Measurements from ENCODE around the gene SPOCK1. TPM values are rescaled to one million over a fixed set of nuclear protein-coding genes. Genes with fewer than 3 reads are reported as not detected.

The SPOCK1 gene
- total and polyA plus RNA-seq, 4 donors: 0.07 to 0.18 (median 0.17) TPM; not detected in 1

- TF ChIP-seq ZBTB33 (IDR thresholded peaks at IDR 0.05) (no peak), HNF4G (IDR thresholded peaks at IDR 0.05) (no peak), GABPA (IDR thresholded peaks at IDR 0.05 in 1 of 2, conservative IDR thresholded peaks at IDR 0.05 in 1 of 2) (no peak), SP1 (IDR thresholded peaks at IDR 0.05) (no peak), YY1 (IDR thresholded peaks at IDR 0.05) (no peak)
- TF ChIP-seq, protein P1, sequence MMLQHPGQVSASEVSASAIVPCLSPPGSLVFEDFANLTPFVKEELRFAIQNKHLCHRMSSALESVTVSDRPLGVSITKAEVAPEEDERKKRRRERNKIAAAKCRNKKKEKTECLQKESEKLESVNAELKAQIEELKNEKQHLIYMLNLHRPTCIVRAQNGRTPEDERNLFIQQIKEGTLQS (IDR thresholded peaks at IDR 0.05): no peak
Observed at GRCh38 chr5:137269946-137270345, 229.2 kb downstream of the SPOCK1 start (continued).

- WGBS: 34% methylated on average over 2 of the region's 2 CpGs
- DNase-seq (ENCODE audit: low spot score): no peak
- peaks cover 0 to 4% (median 0%) of the 10 kb centered on the region in 4 donors for H3K27me3 ChIP-seq (ENCODE audit: control insufficient read depth in 4 of 4, insufficient read depth in 4 of 4, low read length in 3 of 4)
- H3K9ac ChIP-seq (ENCODE audit: low read depth in 1 of 2, low read length in 2 of 2): no peak overlapping the region
- H3K4me1 ChIP-seq (ENCODE audit: control insufficient read depth in 4 of 4, insufficient read depth in 4 of 4, low read length in 3 of 4): no peaks in the 10 kb centered on the region
- no peak overlapping the region for H3K4me3 ChIP-seq (ENCODE audit: low read depth in 1 of 3, low read length in 3 of 3)
- no peak overlapping the region for H3K27ac ChIP-seq (ENCODE audit: low read depth in 1 of 2, low read length in 2 of 2)
- no peaks in the 10 kb centered on the region for H3K9me3 ChIP-seq (ENCODE audit: control insufficient read depth in 4 of 4, low read length in 3 of 4)
- TF ChIP-seq FOXA2 (IDR thresholded peaks at IDR 0.05) (no peak), YY1 (IDR thresholded peaks at IDR 0.05) (no peak), SP1 (IDR thresholded peaks at IDR 0.05) (no peak), RAD21 (IDR thresholded peaks at IDR 0.05) (no peak), HNF4A (conservative IDR thresholded peaks at IDR 0.05) (no peak), EGR1 (IDR thresholded peaks at IDR 0.05; ENCODE audit: low read depth in 2 of 2) (no peak), HNF4G (IDR thresholded peaks at IDR 0.05) (no peak)
- TF ChIP-seq, protein P2, sequence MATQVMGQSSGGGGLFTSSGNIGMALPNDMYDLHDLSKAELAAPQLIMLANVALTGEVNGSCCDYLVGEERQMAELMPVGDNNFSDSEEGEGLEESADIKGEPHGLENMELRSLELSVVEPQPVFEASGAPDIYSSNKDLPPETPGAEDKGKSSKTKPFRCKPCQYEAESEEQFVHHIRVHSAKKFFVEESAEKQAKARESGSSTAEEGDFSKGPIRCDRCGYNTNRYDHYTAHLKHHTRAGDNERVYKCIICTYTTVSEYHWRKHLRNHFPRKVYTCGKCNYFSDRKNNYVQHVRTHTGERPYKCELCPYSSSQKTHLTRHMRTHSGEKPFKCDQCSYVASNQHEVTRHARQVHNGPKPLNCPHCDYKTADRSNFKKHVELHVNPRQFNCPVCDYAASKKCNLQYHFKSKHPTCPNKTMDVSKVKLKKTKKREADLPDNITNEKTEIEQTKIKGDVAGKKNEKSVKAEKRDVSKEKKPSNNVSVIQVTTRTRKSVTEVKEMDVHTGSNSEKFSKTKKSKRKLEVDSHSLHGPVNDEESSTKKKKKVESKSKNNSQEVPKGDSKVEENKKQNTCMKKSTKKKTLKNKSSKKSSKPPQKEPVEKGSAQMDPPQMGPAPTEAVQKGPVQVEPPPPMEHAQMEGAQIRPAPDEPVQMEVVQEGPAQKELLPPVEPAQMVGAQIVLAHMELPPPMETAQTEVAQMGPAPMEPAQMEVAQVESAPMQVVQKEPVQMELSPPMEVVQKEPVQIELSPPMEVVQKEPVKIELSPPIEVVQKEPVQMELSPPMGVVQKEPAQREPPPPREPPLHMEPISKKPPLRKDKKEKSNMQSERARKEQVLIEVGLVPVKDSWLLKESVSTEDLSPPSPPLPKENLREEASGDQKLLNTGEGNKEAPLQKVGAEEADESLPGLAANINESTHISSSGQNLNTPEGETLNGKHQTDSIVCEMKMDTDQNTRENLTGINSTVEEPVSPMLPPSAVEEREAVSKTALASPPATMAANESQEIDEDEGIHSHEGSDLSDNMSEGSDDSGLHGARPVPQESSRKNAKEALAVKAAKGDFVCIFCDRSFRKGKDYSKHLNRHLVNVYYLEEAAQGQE (IDR thresholded peaks at IDR 0.05): no peak
- no peaks in the 10 kb centered on the region for H3K36me3 ChIP-seq (ENCODE audit: control insufficient read depth in 4 of 4, insufficient read depth in 3 of 4, low read depth in 1 of 4, low read length in 3 of 4)
Observed at GRCh38 chr5:137269274-137269673, 229.9 kb downstream of the SPOCK1 start.

DNA sequence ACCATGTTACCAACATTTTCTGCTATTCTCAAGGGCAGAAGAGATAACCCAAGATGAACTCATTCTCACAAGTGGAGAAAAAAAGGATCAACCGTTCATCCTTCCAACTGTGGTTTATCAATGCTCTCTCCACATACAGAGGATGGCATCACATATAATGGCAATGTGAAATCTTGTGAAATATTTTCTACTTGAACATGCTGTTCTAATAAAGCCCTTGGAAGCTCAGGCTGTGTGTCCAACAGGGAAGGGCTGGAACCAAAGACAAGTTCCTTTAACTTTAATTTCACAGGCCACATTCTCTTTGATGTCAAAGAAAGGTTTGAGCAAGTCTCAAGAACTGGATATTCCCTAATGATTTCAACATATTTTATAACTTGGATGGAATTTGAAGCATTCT lies 230.5 kb downstream of the SPOCK1 start:
- Histone ChIP-seq H3K9ac (ENCODE audit: low read depth in 1 of 2, low read length in 2 of 2) (no peak overlapping the region), H3K27me3 (ENCODE audit: control insufficient read depth in 4 of 4, insufficient read depth in 4 of 4, low read length in 3 of 4) (peaks cover 0 to 4% (median 0%) of the 10 kb centered on the region in 4 donors), H3K4me1 (ENCODE audit: control insufficient read depth in 4 of 4, insufficient read depth in 4 of 4, low read length in 3 of 4) (no peaks in the 10 kb centered on the region), H3K27ac (ENCODE audit: low read depth in 1 of 2, low read length in 2 of 2) (no peak overlapping the region), H3K36me3 (ENCODE audit: control insufficient read depth in 4 of 4, insufficient read depth in 3 of 4, low read depth in 1 of 4, low read length in 3 of 4) (no peaks in the 10 kb centered on the region), H3K4me3 (ENCODE audit: low read depth in 1 of 3, low read length in 3 of 3) (no peak overlapping the region), H3K9me3 (ENCODE audit: control insufficient read depth in 4 of 4, low read length in 3 of 4) (no peaks in the 10 kb centered on the region)
- WGBS: 78% methylated on average over 1 of the region's 1 CpG
- DNase-seq (ENCODE audit: low spot score): no peak
- TF ChIP-seq FOXA1 (IDR thresholded peaks at IDR 0.05) (no peak), ZBTB33 (IDR thresholded peaks at IDR 0.05) (no peak), NR2F2 (IDR thresholded peaks at IDR 0.05) (no peak), SP1 (IDR thresholded peaks at IDR 0.05) (no peak), RAD21 (IDR thresholded peaks at IDR 0.05) (no peak), GABPA (IDR thresholded peaks at IDR 0.05 in 1 of 2, conservative IDR thresholded peaks at IDR 0.05 in 1 of 2) (no peak), TAF1 (conservative IDR thresholded peaks at IDR 0.05) (no peak), HNF4G (IDR thresholded peaks at IDR 0.05) (no peak), JUND (IDR thresholded peaks at IDR 0.05) (no peak)
- TF ChIP-seq, protein P2 (IDR thresholded peaks at IDR 0.05): no peak
- TF ChIP-seq, protein P1 (IDR thresholded peaks at IDR 0.05): no peak
- TF ChIP-seq, protein P3, sequence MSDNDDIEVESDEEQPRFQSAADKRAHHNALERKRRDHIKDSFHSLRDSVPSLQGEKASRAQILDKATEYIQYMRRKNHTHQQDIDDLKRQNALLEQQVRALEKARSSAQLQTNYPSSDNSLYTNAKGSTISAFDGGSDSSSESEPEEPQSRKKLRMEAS (IDR thresholded peaks at IDR 0.05): no peak
